ENCODE data around the gene INPP4A.
A peak's percentile ranks its signal among the peaks of the same experiment; 100 is the strongest.

INPP4A gene

DNA sequence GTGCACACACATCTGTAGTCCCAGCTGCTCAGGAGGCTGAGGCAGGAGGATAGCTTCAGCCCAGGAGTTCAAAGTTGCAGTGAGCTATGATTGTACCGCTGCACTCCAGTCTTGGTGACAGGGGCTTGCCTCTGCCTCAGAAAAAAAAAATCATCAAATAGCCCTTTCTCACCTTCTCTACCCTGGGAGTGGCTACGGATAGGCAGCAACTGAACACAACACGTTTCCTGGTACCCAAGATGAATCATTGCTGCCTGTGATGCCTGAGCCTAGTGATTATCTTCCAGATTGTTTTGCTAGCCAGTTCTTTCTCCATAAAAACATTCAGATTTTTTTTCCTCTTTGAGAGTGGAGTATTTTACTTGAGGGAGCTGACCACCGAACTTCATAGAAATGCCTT is 13.5 kb downstream of the INPP4A start:
- DNase-seq (ENCODE audit: low spot score) = no peak
- TF ChIP-seq, protein P1, sequence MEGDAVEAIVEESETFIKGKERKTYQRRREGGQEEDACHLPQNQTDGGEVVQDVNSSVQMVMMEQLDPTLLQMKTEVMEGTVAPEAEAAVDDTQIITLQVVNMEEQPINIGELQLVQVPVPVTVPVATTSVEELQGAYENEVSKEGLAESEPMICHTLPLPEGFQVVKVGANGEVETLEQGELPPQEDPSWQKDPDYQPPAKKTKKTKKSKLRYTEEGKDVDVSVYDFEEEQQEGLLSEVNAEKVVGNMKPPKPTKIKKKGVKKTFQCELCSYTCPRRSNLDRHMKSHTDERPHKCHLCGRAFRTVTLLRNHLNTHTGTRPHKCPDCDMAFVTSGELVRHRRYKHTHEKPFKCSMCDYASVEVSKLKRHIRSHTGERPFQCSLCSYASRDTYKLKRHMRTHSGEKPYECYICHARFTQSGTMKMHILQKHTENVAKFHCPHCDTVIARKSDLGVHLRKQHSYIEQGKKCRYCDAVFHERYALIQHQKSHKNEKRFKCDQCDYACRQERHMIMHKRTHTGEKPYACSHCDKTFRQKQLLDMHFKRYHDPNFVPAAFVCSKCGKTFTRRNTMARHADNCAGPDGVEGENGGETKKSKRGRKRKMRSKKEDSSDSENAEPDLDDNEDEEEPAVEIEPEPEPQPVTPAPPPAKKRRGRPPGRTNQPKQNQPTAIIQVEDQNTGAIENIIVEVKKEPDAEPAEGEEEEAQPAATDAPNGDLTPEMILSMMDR (IDR thresholded peaks at IDR 0.05; ENCODE audit: extremely low read depth, missing control alignments) = no peak

DNA sequence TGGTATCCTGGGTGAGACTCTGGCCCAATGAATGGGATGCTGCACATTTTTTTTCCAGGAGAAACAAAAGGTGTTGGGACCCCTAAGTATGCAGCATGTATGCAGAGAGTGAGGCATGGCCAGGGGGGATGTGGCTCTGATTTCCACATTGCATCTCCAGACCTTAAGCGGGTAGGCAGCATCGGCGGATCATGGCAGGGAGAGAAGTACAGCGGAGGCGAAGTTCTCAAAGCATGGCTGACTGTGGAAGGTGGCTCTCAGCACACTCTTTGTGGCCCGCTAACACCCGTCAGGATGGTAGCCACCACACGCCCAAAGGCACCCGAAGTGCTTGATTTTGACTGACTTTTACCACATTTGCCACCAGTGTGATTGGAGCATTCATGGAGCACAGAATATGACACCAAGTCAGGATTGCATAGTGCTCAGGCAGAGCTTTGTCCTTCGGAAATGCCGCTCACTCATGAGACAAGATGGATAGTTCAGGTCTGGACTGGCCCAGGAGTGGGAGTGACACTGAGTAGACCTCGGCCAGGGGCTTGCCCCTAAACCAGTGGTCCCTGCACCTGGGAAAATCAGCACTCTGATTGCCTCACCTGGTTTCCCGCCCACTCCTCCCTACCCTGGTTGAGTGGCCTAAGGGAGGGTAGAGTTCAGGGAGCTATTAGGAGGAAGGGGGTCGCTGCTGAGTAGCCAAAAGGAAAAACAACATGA is 14.2 kb downstream of the INPP4A start:
- DNase-seq (ENCODE audit: low spot score) = no peak
- TF ChIP-seq, protein P1 (IDR thresholded peaks at IDR 0.05; ENCODE audit: extremely low read depth, missing control alignments) = no peak

DNA sequence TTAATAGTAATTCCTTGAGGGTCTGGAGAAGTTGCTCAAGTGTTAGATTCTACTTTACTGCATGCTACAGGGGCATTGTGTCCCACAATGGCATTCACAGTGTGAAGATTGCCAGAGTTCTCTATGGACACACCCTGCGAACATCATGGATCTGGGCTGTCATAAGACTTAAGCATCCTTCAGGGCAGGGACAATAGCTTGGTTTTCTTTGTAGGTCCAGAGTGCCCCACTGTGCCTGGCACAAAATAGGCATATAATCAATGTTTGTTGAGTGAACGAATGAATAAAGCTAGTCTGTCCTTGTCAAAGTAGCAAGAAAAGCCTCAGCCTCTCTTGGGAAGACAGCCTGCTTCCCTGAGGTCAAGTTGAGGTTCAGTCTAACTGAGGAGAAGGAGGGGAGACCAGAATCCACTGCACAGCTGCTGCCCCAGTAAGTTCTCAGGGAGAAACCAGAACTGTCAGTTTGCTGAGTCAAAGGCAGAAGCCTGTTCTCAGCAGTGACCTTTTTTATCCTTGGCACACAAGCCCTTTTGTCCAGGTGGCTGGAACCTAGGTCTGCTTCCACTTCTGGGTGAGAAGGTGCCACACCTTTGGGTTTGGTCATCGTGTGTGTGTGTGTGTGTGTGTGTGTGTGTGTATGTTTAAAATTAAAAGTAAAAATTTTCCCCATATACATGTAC is 15.0 kb downstream of the INPP4A start:
- TF ChIP-seq, protein P1 (IDR thresholded peaks at IDR 0.05; ENCODE audit: extremely low read depth, missing control alignments) = no peak
- no peak for DNase-seq (ENCODE audit: low spot score)

DNA sequence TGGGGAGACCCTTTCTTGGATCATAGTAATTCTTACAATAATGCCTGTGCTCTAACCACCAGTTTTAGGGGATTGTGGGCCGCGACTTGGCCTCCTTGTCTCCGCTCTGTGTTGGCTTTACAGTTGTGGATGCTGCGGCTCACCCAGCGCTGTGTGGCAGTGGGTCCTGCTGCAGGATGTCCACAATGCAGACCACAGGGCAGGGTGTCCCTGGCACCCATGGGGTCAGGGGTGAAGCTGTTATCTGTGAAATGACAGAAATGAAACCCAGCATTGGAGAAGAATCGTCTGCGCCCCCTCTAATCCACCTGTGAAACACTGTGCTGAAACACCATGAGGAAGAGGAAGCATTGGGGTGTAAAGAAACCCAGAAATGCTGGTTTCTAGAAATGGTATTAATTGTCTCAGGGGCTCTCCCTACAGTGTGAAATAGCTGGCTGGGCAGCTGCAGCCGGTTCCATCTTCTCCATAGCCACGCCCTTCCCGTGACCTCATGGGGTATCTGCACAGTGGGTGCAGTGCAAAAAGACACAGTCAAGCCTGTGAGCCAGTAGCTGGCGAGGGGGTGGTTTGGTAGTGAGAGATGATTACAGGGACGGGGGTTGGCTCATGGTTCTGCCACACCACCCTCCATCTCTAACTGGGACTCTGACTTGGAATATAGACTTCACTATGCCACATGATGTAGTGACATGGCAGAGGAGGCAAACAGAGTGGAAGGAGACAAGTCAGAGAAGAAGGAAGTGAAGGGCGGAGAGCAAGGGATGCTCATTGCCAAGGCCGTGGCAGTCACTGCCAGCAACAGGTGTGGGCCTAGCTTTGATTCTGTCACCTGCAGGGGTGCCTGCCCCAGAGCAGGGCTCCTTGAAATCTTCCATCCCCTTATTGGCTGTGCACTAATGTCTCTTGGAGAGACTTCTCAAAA is 16.2 kb downstream of the INPP4A start:
- DNase-seq (ENCODE audit: low spot score) = peak; percentile 63
- TF ChIP-seq, protein P1 (IDR thresholded peaks at IDR 0.05; ENCODE audit: extremely low read depth, missing control alignments) = no peak

DNA sequence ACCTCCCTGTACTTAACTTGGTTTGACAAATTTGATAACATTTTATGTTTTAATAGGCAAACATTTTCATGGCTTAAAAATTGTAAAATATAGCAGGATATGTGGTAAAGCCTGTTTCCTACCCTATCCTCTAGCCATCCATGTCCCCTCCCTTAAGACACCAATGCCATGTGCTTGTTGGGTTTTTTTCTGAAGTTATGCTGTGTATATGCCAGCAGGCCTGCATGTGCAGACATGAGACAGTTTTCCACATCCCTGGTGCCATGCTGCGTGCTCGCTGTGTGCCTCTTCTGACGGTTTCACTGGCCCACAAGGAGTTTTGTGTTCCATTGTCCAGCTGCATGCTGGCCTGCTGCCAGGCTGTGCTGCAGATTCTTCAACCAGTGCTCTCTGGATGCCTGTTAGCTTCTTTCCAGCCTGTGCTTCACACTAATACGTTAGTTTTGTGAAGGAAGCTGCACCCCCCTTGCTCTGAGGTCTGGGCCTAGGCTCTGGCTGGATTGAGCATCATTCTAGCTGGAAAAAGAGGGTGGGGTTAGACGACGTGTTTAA is 16.9 kb downstream of the INPP4A start:
- no peak for DNase-seq (ENCODE audit: low spot score)
- TF ChIP-seq, protein P1 (IDR thresholded peaks at IDR 0.05; ENCODE audit: extremely low read depth, missing control alignments) = no peak

DNA sequence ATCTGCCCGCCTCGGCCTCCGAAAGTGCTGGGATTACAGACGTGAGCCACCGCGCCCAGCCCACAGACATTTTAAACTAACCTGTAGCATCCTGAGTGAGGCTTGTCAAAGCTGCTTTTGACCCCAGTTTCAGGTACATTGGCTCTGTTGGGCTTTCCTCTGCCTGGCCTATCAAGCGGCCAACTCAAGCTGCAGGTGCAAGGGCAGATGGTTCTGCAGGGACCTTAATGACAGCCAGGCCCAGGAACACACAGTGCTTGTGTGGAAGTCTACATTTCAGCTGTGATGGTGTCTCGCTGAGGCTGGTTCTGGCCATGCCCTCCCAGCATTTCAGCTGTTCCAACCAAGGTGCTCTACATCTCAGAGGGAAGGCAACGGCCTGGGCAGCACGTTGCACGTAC is 18.4 kb downstream of the INPP4A start:
- TF ChIP-seq, protein P1 (IDR thresholded peaks at IDR 0.05; ENCODE audit: extremely low read depth, missing control alignments) = no peak
- no peak for DNase-seq (ENCODE audit: low spot score)
